Measurements from ENCODE around the gene KIAA1191. TPM values are rescaled to one million over a fixed set of nuclear protein-coding genes. Genes with fewer than 3 reads are reported as not detected.

KIAA1191 gene
- total RNA-seq, 4 donors from 2014 or later: 76.3 to 174 (median 84.1) TPM

GRCh38 chr5:176381423-176381822 is 19.9 kb upstream of the KIAA1191 start:
- TF ChIP-seq POLR2A (IDR thresholded peaks at IDR 0.05) (no peak), CTCF (IDR thresholded peaks at IDR 0.05 in 4 of 5, conservative IDR thresholded peaks at IDR 0.05 in 1 of 5) (no peak)
- intact Hi-C loops (cut with DNase I; ENCODE audit: low total_unique reads): loop anchor here (10.0 kb wide), 3 partner anchors 263 to 1163 kb away; partner anchors contain the start of genes TSPAN17 and ZNF346
- Histone ChIP-seq H3K4me3 (no peak overlapping the region), H3K4me1 (peaks cover 29 to 41% of the 10 kb centered on the region in 2 donors), H3K36me3 (peaks cover 0 to 37% of the 10 kb centered on the region in 2 donors), H3K9me3 (no peaks in the 10 kb centered on the region), H3K27ac (peak overlapping the region; percentile 92 to 98 (median 96)), H3K27me3 (no peaks in the 10 kb centered on the region)
- in situ Hi-C loops (cut with MboI; ENCODE audit: low sequenced_read_pairs in 4 of 4): no loop called here
- DNase-seq (peak; percentile 76 to 90), ATAC-seq (peak; percentile 93 to 95)

- no peaks in the 10 kb centered on the region for H3K9me3 ChIP-seq
- no peak overlapping the region for H3K4me3 ChIP-seq
- H3K36me3 ChIP-seq: peaks cover 0 to 21% of the 10 kb centered on the region in 2 donors
- H3K27me3 ChIP-seq: no peaks in the 10 kb centered on the region
- no peak for TF ChIP-seq POLR2A (IDR thresholded peaks at IDR 0.05)
- TF ChIP-seq CTCF (IDR thresholded peaks at IDR 0.05 in 4 of 5, conservative IDR thresholded peaks at IDR 0.05 in 1 of 5): no peak
- in situ Hi-C loops (cut with MboI; ENCODE audit: low sequenced_read_pairs in 4 of 4) (no loop called here), intact Hi-C loops (cut with DNase I; ENCODE audit: low total_unique reads) (loop anchor here (10.0 kb wide), 3 partner anchors 265 to 1165 kb away; partner anchors contain the start of genes TSPAN17 and ZNF346)
- peaks cover 25 to 37% of the 10 kb centered on the region in 2 donors for H3K4me1 ChIP-seq
- no peak for DNase-seq
- no peak for ATAC-seq
- H3K27ac ChIP-seq: peak overlapping the region; percentile 92 to 98 (median 96)
These were observed 18.3 kb upstream of the KIAA1191 start for GRCh38 chr5:176379881-176380280.

GRCh38 chr5:176373100-176373818 is 11.7 kb upstream of the KIAA1191 start:
- in situ Hi-C loops (cut with MboI; ENCODE audit: low sequenced_read_pairs in 4 of 4): no loop called here
- intact Hi-C loops (cut with DNase I; ENCODE audit: low total_unique reads): no loop called here
- peak in 1 of 2 donors; percentile 33 for DNase-seq
- peaks cover 51 to 53% of the 10 kb centered on the region in 2 donors for H3K4me1 ChIP-seq
- no peak overlapping the region for H3K4me3 ChIP-seq
- no peaks in the 10 kb centered on the region for H3K36me3 ChIP-seq
- no peaks in the 10 kb centered on the region for H3K9me3 ChIP-seq
- no peak for ATAC-seq
- H3K27me3 ChIP-seq: no peaks in the 10 kb centered on the region
- peak overlapping the region; percentile 95 to 97 (median 96) for H3K27ac ChIP-seq
- TF ChIP-seq CTCF (IDR thresholded peaks at IDR 0.05 in 4 of 5, conservative IDR thresholded peaks at IDR 0.05 in 1 of 5): no peak
- TF ChIP-seq POLR2A (IDR thresholded peaks at IDR 0.05): no peak

- intact Hi-C loops (cut with DNase I; ENCODE audit: low total_unique reads) (loop anchor here (2.0 kb wide), 1 partner anchor 17 kb away; the partner anchor contains the start of genes HIGD2A and NOP16), in situ Hi-C loops (cut with MboI; ENCODE audit: low sequenced_read_pairs in 4 of 4) (no loop called here)
- H3K9me3 ChIP-seq: no peaks in the 10 kb centered on the region
- ATAC-seq (peak; percentile 48 to 55), DNase-seq (peak; percentile 78 to 94)
- H3K4me1 ChIP-seq: peaks cover 52 to 59% of the 10 kb centered on the region in 2 donors
- H3K4me3 ChIP-seq: peak overlapping the region in 1 of 4 donors; percentile 5
- peak overlapping the region; percentile 95 to 97 (median 96) for H3K27ac ChIP-seq
- TF ChIP-seq CTCF (IDR thresholded peaks at IDR 0.05 in 4 of 5, conservative IDR thresholded peaks at IDR 0.05 in 1 of 5) (no peak), POLR2A (IDR thresholded peaks at IDR 0.05) (peak; percentile 31 to 44)
- H3K36me3 ChIP-seq: peaks cover 0 to 9% of the 10 kb centered on the region in 2 donors
- H3K27me3 ChIP-seq: no peaks in the 10 kb centered on the region
These were observed 10.3 kb upstream of the KIAA1191 start for GRCh38 chr5:176371621-176372539.

All from gastrocnemius medialis (tissue), 4 donors.